BLaER1 treated with 17β-estradiol and CSF1 and Interleukin-3, amounts not matched to agents 10 nM and 100 nM (cell line): ENCODE measurements around the gene MAPK8IP3.
A peak's percentile ranks its signal among the peaks of the same experiment; 100 is the strongest.
"Not testable (repeated sequence)": the region's sequence is repeated elsewhere in the genome, so short reads cannot be mapped to it uniquely, and the experiment has no call there.

Source experiments
- H3K27ac ChIP-seq, 11 experiments: shearing (Covaris generic); formaldehyde crosslinking; 2 replicates each; pipeline ENCODE4 v1.8.1; 2022
- H3K27me3 ChIP-seq, 11 experiments: shearing (Covaris generic); formaldehyde crosslinking; 2 replicates each; pipeline ENCODE4 v1.8.1; 2022
- H3K36me3 ChIP-seq, 11 experiments: shearing (Covaris generic); formaldehyde crosslinking; 2 replicates each; pipeline ENCODE4 v1.8.1; 2022
- H3K4me1 ChIP-seq, 10 experiments: shearing (Covaris generic); formaldehyde crosslinking; 2 replicates each; pipeline ENCODE4 v1.8.1; 2022
- H3K4me2 ChIP-seq, 11 experiments: shearing (Covaris generic); formaldehyde crosslinking; 2 replicates each; pipeline ENCODE4 v1.8.1; 2022
- H3K4me3 ChIP-seq, 10 experiments: shearing (Covaris generic); formaldehyde crosslinking; 2 replicates each; pipeline ENCODE4 v1.8.1; 2022
- H3K9ac ChIP-seq, 11 experiments: shearing (Covaris generic); formaldehyde crosslinking; 2 replicates each; pipeline ENCODE4 v1.8.1; 2022
- H3K9me3 ChIP-seq, 11 experiments: shearing (Covaris generic); formaldehyde crosslinking; replicated peaks in 1 of 11; 2 replicates each; pipeline ENCODE4 v1.8.1; 2022
- H4K20me1 ChIP-seq, 11 experiments: shearing (Covaris generic); formaldehyde crosslinking; 2 replicates each; pipeline ENCODE4 v1.8.1; 2022
- Cebpa-rat ChIP-seq, 11 experiments: shearing (Covaris generic); IDR thresholded peaks; 2 replicates each; pipeline ENCODE4 v1.8.1; 2022

The MAPK8IP3 gene

DNA sequence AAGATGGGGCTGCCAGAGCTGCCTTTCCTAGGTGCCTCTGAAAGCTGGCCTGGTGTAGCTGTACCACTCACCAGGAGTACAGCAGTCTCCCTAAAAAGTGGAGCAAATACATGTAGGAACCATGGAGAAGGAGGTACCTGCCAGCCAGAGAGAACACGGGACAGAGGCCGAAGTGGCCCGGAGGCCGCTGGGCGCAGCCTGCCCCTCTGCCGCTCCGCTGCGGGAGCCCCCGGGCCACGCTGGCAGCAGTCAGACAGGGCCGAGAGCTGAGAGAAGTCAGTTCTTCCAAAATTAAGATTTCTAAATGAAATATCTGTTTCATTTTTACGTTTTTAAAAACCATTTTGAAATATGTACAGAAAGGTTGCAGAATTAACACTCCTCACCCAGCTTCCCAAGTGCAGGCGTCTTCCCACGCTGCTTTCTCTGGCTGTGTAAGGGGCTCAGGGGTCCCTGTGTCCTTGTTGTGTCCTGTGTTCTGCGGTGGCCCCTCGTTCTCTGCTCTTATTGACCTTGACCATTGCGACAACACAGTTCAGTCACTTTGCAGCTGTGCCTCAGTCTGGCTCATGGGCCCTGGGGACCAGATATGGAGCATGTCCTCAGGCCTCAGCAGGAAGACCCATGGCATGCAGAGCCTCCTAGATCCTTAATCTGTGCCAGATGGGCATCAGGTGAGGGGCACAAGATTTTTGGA lies 5.0 kb downstream of the MAPK8IP3 start:
- no peaks in the 10 kb centered on the region for H3K27me3 ChIP-seq
- peaks cover 0 to 6% (median 0%) of the 10 kb centered on the region in 11 experiments; a peak in 1 of 22 replicates for H3K9me3 ChIP-seq
- H3K4me2 ChIP-seq = peak overlapping the region in 9 of 11 experiments; percentile 28 to 98 (median 44); a peak in 13 of 22 replicates
- H3K27ac ChIP-seq = peak overlapping the region in 3 of 11 experiments; percentile 4 to 50 (median 44); a peak in 7 of 22 replicates
- H3K36me3 ChIP-seq = peaks cover 16 to 64% (median 41%) of the 10 kb centered on the region in 11 experiments
- TF ChIP-seq Cebpa-rat (IDR thresholded peaks at IDR 0.05) = no peak
- peaks cover 62 to 81% (median 73%) of the 10 kb centered on the region in 10 experiments for H3K4me1 ChIP-seq
- no peak overlapping the region for H3K4me3 ChIP-seq
- peaks cover 75 to 97% (median 85%) of the 10 kb centered on the region in 11 experiments for H4K20me1 ChIP-seq
- peak overlapping the region in 8 of 11 experiments; percentile 24 to 46 (median 40); a peak in 8 of 22 replicates for H3K9ac ChIP-seq

DNA sequence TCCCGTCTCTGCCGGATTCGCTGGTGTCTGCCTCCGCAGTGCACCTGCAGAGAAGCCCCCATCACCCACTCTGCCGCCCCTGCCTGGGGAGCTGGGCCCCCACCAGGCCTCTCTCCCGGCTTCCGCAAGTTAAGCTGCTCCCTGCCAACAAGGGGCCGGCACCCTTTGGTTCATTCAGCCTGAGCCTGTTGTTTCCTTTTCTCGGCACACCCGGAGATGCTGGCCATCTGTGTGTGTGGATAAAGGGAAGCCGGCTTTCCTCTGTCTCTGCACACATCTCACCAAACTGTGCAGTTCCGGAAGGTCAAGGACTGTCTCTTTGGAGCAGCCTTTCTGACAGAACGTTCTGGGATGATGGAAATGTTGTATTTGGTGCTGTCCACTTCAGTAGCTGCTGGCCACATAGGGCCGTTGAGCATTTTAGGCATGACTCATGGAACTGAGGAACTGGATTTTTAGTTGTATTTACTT lies 6.8 kb downstream of the MAPK8IP3 start:
- no peaks in the 10 kb centered on the region for H3K27me3 ChIP-seq
- no peak for TF ChIP-seq Cebpa-rat (IDR thresholded peaks at IDR 0.05)
- no peak overlapping the region for H3K4me3 ChIP-seq
- peak overlapping the region in 8 of 11 experiments; percentile 18 to 69 (median 56); a peak in 12 of 22 replicates for H3K27ac ChIP-seq
- H3K9ac ChIP-seq = peak overlapping the region in 10 of 11 experiments; percentile 16 to 64 (median 46); a peak in 14 of 22 replicates
- peaks cover 20 to 72% (median 45%) of the 10 kb centered on the region in 11 experiments for H3K36me3 ChIP-seq
- peaks cover 66 to 95% (median 75%) of the 10 kb centered on the region in 11 experiments for H4K20me1 ChIP-seq
- H3K4me2 ChIP-seq = peak overlapping the region; percentile 43 to 90 (median 76)
- peaks cover 72 to 87% (median 76%) of the 10 kb centered on the region in 10 experiments for H3K4me1 ChIP-seq
- peaks cover 0 to 6% (median 0%) of the 10 kb centered on the region in 11 experiments; a peak in 1 of 22 replicates for H3K9me3 ChIP-seq

DNA sequence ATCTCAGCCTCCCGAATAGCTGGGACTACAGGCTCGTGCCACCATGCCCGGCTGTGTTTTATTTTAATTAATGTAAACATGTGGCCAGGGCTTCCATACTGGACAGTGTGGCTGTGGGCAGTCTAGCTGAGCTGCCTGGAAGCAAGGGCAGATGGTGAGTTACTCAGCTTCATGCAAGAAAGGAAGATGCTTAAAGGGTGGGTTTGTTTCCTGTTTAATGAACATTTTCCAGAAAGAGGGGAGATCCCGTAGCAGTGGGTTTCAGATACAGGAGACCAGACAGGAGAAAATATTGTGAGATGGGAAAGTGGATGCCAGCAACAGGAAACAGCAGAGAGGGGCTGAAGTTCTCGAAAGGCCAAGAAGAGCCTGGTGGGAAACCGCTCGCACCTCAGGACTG lies 7.3 kb downstream of the MAPK8IP3 start:
- Histone ChIP-seq H4K20me1 (peaks cover 61 to 95% (median 70%) of the 10 kb centered on the region in 11 experiments), H3K4me3 (peak overlapping the region in 1 of 10 experiments; percentile 25; a peak in 1 of 20 replicates), H3K4me2 (peak overlapping the region; percentile 43 to 90 (median 76)), H3K9ac (peak overlapping the region in 10 of 11 experiments; percentile 16 to 64 (median 48); a peak in 13 of 22 replicates), H3K36me3 (peaks cover 19 to 68% (median 41%) of the 10 kb centered on the region in 11 experiments), H3K27ac (peak overlapping the region in 8 of 11 experiments; percentile 1 to 69 (median 56); a peak in 13 of 22 replicates), H3K9me3 (peaks cover 0 to 6% (median 0%) of the 10 kb centered on the region in 11 experiments; a peak in 1 of 22 replicates), H3K4me1 (peaks cover 69 to 87% (median 73%) of the 10 kb centered on the region in 10 experiments), H3K27me3 (no peaks in the 10 kb centered on the region)
- no peak for TF ChIP-seq Cebpa-rat (IDR thresholded peaks at IDR 0.05)

DNA sequence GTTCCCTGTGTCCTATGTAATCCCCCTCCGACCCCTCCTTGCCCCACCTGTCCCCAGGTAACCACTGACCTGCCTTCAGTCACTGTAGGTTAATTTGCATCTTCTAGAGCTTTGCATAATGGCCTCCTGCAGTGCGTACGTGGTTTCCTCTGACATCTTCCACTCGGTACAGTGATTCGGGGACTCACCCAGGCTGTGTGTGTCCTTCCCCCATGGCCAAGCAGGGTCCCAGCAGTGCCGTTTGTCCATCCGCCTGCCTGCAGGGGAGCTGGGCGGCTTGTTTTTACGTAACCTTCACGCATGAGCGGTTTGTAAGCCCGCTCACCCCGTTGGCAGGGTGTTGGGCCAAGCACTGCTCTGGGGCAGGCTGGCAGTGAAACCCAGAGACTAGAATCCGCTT lies 7.9 kb downstream of the MAPK8IP3 start:
- TF ChIP-seq Cebpa-rat (IDR thresholded peaks at IDR 0.05) = no peak
- Histone ChIP-seq H3K27ac (peak overlapping the region in 9 of 11 experiments; percentile 18 to 69 (median 53); a peak in 17 of 22 replicates), H3K4me3 (peak overlapping the region in 1 of 10 experiments; percentile 25; a peak in 2 of 20 replicates), H3K4me2 (peak overlapping the region; percentile 43 to 90 (median 76)), H3K9ac (peak overlapping the region; percentile 5 to 62 (median 43); a peak in 17 of 22 replicates), H3K4me1 (peaks cover 69 to 87% (median 73%) of the 10 kb centered on the region in 10 experiments), H3K9me3 (peaks cover 0 to 6% (median 0%) of the 10 kb centered on the region in 11 experiments; a peak in 1 of 22 replicates), H4K20me1 (peaks cover 55 to 95% (median 65%) of the 10 kb centered on the region in 11 experiments), H3K36me3 (peaks cover 16 to 62% (median 37%) of the 10 kb centered on the region in 11 experiments), H3K27me3 (no peaks in the 10 kb centered on the region)

DNA sequence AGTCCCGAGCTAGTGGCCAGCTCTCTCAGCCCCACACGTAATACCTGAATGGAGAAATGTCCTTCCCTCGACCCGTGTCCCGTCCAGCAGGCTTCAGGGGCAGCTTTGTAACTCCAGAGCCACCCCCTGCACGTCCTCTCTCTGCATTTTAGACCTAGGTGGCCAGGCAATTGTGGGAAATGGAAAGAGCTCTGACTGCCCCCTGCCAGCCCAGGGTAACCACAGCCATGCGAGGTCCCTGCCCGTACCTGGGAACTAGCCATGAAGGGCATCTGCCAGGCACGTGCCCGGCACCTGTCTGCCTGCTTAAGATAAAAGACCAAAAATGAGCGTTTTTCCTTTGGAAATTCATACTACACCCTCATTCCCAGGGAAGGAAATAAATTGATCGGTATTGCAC lies 9.2 kb downstream of the MAPK8IP3 start:
- H3K36me3 ChIP-seq = peaks cover 16 to 52% (median 31%) of the 10 kb centered on the region in 11 experiments; a peak in 21 of 22 replicates
- peaks cover 70 to 88% (median 76%) of the 10 kb centered on the region in 10 experiments for H3K4me1 ChIP-seq
- peaks cover 0 to 6% (median 0%) of the 10 kb centered on the region in 11 experiments; a peak in 1 of 22 replicates for H3K9me3 ChIP-seq
- H3K4me2 ChIP-seq = no peak overlapping the region; a peak in 1 of 22 replicates
- TF ChIP-seq Cebpa-rat (IDR thresholded peaks at IDR 0.05) = no peak
- H3K27me3 ChIP-seq = no peaks in the 10 kb centered on the region
- H3K4me3 ChIP-seq = no peak overlapping the region
- peaks cover 42 to 94% (median 54%) of the 10 kb centered on the region in 11 experiments for H4K20me1 ChIP-seq
- peak overlapping the region in 1 of 11 experiments; percentile 10; a peak in 1 of 22 replicates for H3K27ac ChIP-seq
- H3K9ac ChIP-seq = no peak overlapping the region

DNA sequence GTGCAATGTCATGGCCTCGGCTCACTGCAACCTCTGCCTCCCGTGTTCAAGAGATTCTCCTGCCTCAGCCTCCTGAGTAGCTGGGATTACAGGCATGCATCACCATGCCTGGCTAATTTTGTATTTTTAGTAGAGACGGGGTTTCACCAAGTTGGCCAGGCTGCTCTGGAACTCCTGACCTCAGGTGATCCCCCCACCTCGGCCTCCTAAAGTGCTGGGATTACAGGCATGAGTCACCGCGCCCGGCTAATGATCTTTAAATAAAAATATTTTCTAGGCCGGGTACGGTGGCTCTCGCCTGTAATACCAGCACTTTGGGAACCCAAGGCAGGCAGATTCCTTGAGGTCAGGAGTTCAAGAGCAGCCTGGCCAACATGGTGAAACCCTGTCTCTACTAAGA lies 12.2 kb downstream of the MAPK8IP3 start:
- H3K27ac ChIP-seq = peak overlapping the region in 6 of 11 experiments; percentile 44 to 94 (median 92); a peak in 6 of 22 replicates
- H3K9ac ChIP-seq, H3K9me3 ChIP-seq, H3K27me3 ChIP-seq, H3K4me3 ChIP-seq: not testable (repeated sequence)
- peaks cover 10 to 33% (median 20%) of the 10 kb centered on the region in 11 experiments; a peak in 18 of 22 replicates for H3K36me3 ChIP-seq
- peaks cover 63 to 89% (median 80%) of the 10 kb centered on the region in 10 experiments for H3K4me1 ChIP-seq
- H4K20me1 ChIP-seq = peaks cover 14 to 77% (median 24%) of the 10 kb centered on the region in 11 experiments; a peak in 20 of 22 replicates
- H3K4me2 ChIP-seq = peak overlapping the region in 8 of 11 experiments; percentile 37 to 95 (median 82); a peak in 13 of 22 replicates

DNA sequence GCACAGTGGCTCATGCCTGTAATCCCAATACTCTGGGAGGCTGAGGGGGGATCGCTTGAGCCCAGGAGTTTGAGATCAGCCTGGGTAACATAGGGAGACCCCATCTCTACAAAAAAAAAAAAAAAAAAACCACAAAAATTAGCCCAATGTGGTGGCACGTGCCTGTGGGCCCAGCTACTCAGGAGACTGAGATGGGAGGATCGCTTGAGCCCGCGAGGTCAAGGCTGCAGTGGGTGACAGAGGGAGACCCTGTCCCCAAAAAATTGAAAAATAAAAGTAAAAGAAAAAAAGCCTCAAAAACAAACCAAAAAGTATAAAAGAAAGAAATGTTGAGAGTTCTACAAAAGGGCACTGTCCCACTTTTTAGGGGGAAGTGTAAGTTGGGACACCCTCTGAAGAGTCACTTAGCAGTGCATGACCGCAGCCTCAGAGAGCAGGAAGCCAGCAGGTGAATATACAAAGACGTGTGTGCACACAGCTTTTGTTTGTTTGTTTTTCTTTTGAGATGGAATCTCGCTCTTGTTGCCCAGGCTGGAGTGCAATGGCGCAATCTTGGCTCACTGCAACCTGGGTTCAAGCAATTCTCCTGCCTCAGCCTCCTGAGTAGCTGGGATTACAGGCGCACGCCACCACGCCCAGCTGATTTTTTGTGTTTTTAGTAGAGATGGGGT lies 13.7 kb downstream of the MAPK8IP3 start:
- H3K36me3 ChIP-seq = peaks cover 17 to 31% (median 26%) of the 10 kb centered on the region in 11 experiments; a peak in 20 of 22 replicates
- H3K4me3 ChIP-seq, H3K27me3 ChIP-seq, H3K9me3 ChIP-seq: not testable (repeated sequence)
- peaks cover 63 to 89% (median 81%) of the 10 kb centered on the region in 10 experiments for H3K4me1 ChIP-seq
- peak overlapping the region in 9 of 11 experiments; percentile 46 to 96 (median 91); a peak in 18 of 22 replicates for H3K27ac ChIP-seq
- H3K9ac ChIP-seq = peak overlapping the region in 6 of 11 experiments; percentile 17 to 48 (median 31); a peak in 6 of 22 replicates
- H3K4me2 ChIP-seq = peak overlapping the region; percentile 36 to 95 (median 77)
- TF ChIP-seq Cebpa-rat (IDR thresholded peaks at IDR 0.05) = peak in 4 of 11 experiments; percentile 19 to 43 (median 28); a peak in 3 of 22 replicates
- peaks cover 0 to 77% (median 10%) of the 10 kb centered on the region in 11 experiments; a peak in 14 of 22 replicates for H4K20me1 ChIP-seq

DNA sequence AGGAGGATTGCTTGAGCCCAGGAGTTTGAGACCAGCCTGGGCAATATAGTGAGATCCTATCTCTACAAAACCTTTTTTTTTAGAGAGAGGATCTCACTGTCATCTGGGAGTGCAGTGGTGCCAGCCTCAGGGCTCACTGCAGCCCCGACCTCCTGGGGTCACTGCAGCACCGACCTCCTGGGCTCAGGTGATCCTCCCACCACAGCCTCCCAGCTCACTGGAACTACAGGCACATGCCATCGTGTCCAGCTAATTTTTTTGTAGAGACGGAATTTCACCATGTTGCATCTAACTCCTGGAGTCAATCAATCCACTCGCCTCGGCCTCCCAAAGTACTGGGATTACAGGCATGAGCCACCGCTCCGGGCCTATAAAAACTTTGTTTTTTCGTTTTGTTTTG lies 15.4 kb downstream of the MAPK8IP3 start:
- no peaks in the 10 kb centered on the region for H3K27me3 ChIP-seq
- peaks cover 70 to 99% (median 96%) of the 10 kb centered on the region in 10 experiments for H3K4me1 ChIP-seq
- peak overlapping the region; percentile 68 to 96 (median 91) for H3K27ac ChIP-seq
- H3K4me2 ChIP-seq = peak overlapping the region; percentile 73 to 95 (median 82)
- H3K4me3 ChIP-seq = no peak overlapping the region; a peak in 1 of 20 replicates
- peak overlapping the region; percentile 37 to 80 (median 76); a peak in 17 of 22 replicates for H3K9ac ChIP-seq
- H3K36me3 ChIP-seq = peaks cover 17 to 30% (median 24%) of the 10 kb centered on the region in 11 experiments
- TF ChIP-seq Cebpa-rat (IDR thresholded peaks at IDR 0.05) = no peak
- peaks cover 0 to 73% (median 6%) of the 10 kb centered on the region in 11 experiments; a peak in 11 of 22 replicates for H4K20me1 ChIP-seq
- H3K9me3 ChIP-seq = no peaks in the 10 kb centered on the region
